OCI-LY1 (cell line): Measurements from ENCODE around the gene SLC22A2.

ENCODE experiments used
- H2AFZ ChIP-seq: fragments of 200-600 bp; sonication (generic), shearing (Covaris generic); 2 replicates; pipeline ENCODE4 v1.6.0; 2014; ENCODE audit warnings: antibody characterized with exemption, mild to moderate bottlenecking, low read length
- H3F3A ChIP-seq: fragments of 200-600 bp; sonication (generic), shearing (Covaris generic); 2 replicates; pipeline ENCODE4 v1.6.0; 2014; ENCODE audit warnings: mild to moderate bottlenecking, antibody characterized with exemption, low read length, moderate library complexity; ENCODE audit not compliant: insufficient read depth
- H3K27ac ChIP-seq: fragments of 200-600 bp; sonication (generic); 2 replicates; pipeline ENCODE4 v1.5.1; 2014; ENCODE audit warnings: low read length, mixed run types, mild to moderate bottlenecking, low read depth; ENCODE audit not compliant: poor library complexity, severe bottlenecking
- H3K27me3 ChIP-seq: fragments of 200-600 bp; sonication (generic); 2 replicates; pipeline ENCODE4 v1.6.0; 2014; ENCODE audit warnings: antibody characterized with exemption, mild to moderate bottlenecking, low read length, moderate library complexity; ENCODE audit not compliant: insufficient read depth
- H3K36me3 ChIP-seq: fragments of 200-600 bp; sonication (generic); 2 replicates; pipeline ENCODE4 v1.6.1; 2014; ENCODE audit warnings: mild to moderate bottlenecking, antibody characterized with exemption, low read length, moderate library complexity, mixed read lengths; ENCODE audit not compliant: insufficient read depth
- H3K4me1 ChIP-seq: fragments of 200-600 bp; sonication (generic); 2 replicates; pipeline ENCODE4 v1.5.1; 2014; ENCODE audit warnings: mild to moderate bottlenecking, low read length, moderate library complexity; ENCODE audit not compliant: insufficient read depth, severe bottlenecking
- H3K4me2 ChIP-seq: fragments of 200-600 bp; sonication (generic), shearing (Covaris generic); 2 replicates; pipeline ENCODE4 v1.6.1; 2014; ENCODE audit warnings: low read length
- H3K4me3 ChIP-seq: fragments of 200-600 bp; sonication (generic); 2 replicates; pipeline ENCODE4 v1.5.1; 2014; ENCODE audit warnings: low read length, low read depth, mild to moderate bottlenecking, mixed read lengths; ENCODE audit not compliant: poor library complexity, severe bottlenecking
- H3K79me2 ChIP-seq: fragments of 200-600 bp; shearing (Covaris generic); 2 replicates; pipeline ENCODE4 v1.6.1; 2016; ENCODE audit warnings: mixed run types, low read length, mixed read lengths; ENCODE audit not compliant: insufficient read depth
- H3K9ac ChIP-seq: fragments of 200-600 bp; sonication (generic), shearing (Covaris generic); 2 replicates; pipeline ENCODE4 v1.6.1; 2014; ENCODE audit warnings: mild to moderate bottlenecking, low read length, mixed read lengths
- H3K9me2 ChIP-seq: fragments of 200-600 bp; sonication (generic), shearing (Covaris generic); 2 replicates; pipeline ENCODE4 v1.6.1; 2014; ENCODE audit warnings: low read depth, mild to moderate bottlenecking, low read length, mixed read lengths
- H3K9me3 ChIP-seq: fragments of 200-600 bp; shearing (Covaris generic); 2 replicates; pipeline ENCODE4 v1.6.1; 2014; ENCODE audit warnings: low read length, mixed read lengths
- H4K20me1 ChIP-seq: fragments of 200-600 bp; sonication (generic), shearing (Covaris generic); 2 replicates; pipeline ENCODE4 v1.6.0; 2016; ENCODE audit warnings: mild to moderate bottlenecking, low read length; ENCODE audit not compliant: insufficient read depth
- CTCF ChIP-seq: fragments of 200-600 bp; sonication (generic), shearing (Covaris generic); IDR thresholded peaks from 2 replicates; pipeline ENCODE4 v1.5.1; 2017; ENCODE audit warnings: mild to moderate bottlenecking, antibody characterized with exemption, low read length, moderate library complexity, mixed read lengths
- EZH2 ChIP-seq: fragments of 200-600 bp; sonication (generic), shearing (Covaris generic); IDR thresholded peaks from 2 replicates; pipeline ENCODE4 v1.8.0; 2017; ENCODE audit warnings: borderline replicate concordance, mixed run types, mild to moderate bottlenecking, antibody characterized with exemption, low read length, moderate library complexity, mixed read lengths

The SLC22A2 gene

GRCh38 chr6:160275511-160276003, 16.9 kb upstream of the SLC22A2 start:
- Histone ChIP-seq H3K27ac (no peak overlapping the region), H3K4me2 (no peak overlapping the region), H3K4me3 (no peak overlapping the region), H3K4me1 (no peaks in the 10 kb centered on the region), H3K79me2 (no peaks in the 10 kb centered on the region), H3K27me3 (0 out of 2 replicates have a peak, but pooled peaks cover 3% of the 10 kb centered on the region), H2AFZ (no peak overlapping the region), H4K20me1 (no peaks in the 10 kb centered on the region), H3F3A (no peaks in the 10 kb centered on the region), H3K9me3 (no peaks in the 10 kb centered on the region), H3K9ac (no peak overlapping the region), H3K36me3 (no peaks in the 10 kb centered on the region), H3K9me2 (no peaks in the 10 kb centered on the region)
- no peak for TF ChIP-seq EZH2

GRCh38 chr6:160274871-160275510, 16.4 kb upstream of the SLC22A2 start:
- H3K4me3 ChIP-seq: no peak overlapping the region
- no peak overlapping the region for H3K4me2 ChIP-seq
- no peaks in the 10 kb centered on the region for H4K20me1 ChIP-seq
- H3K4me1 ChIP-seq: no peaks in the 10 kb centered on the region
- H3K9me3 ChIP-seq: no peaks in the 10 kb centered on the region
- 0 out of 2 replicates have a peak, but pooled peaks cover 2% of the 10 kb centered on the region for H3K27me3 ChIP-seq
- H3K79me2 ChIP-seq: no peaks in the 10 kb centered on the region
- H3K36me3 ChIP-seq: no peaks in the 10 kb centered on the region
- no peaks in the 10 kb centered on the region for H3F3A ChIP-seq
- H3K27ac ChIP-seq: no peak overlapping the region
- no peak overlapping the region for H3K9ac ChIP-seq
- TF ChIP-seq CTCF (no peak), EZH2 (no peak)
- no peak overlapping the region for H2AFZ ChIP-seq
- H3K9me2 ChIP-seq: no peaks in the 10 kb centered on the region

GRCh38 chr6:160273750-160274149, 15.1 kb upstream of the SLC22A2 start:
- no peak overlapping the region for H3K4me3 ChIP-seq
- H3K9me2 ChIP-seq: no peaks in the 10 kb centered on the region
- no peaks in the 10 kb centered on the region for H4K20me1 ChIP-seq
- H3K27ac ChIP-seq: no peak overlapping the region
- H3K9me3 ChIP-seq: no peaks in the 10 kb centered on the region
- H3K36me3 ChIP-seq: no peaks in the 10 kb centered on the region
- no peaks in the 10 kb centered on the region for H3K4me1 ChIP-seq
- TF ChIP-seq CTCF (no peak), EZH2 (no peak)
- H3K9ac ChIP-seq: no peak overlapping the region
- no peaks in the 10 kb centered on the region for H3K79me2 ChIP-seq
- no peak overlapping the region for H2AFZ ChIP-seq
- H3K4me2 ChIP-seq: no peak overlapping the region
- no peaks in the 10 kb centered on the region for H3F3A ChIP-seq
- H3K27me3 ChIP-seq: no peaks in the 10 kb centered on the region

- Histone ChIP-seq H3K27me3 (no peaks in the 10 kb centered on the region), H3K4me3 (no peak overlapping the region)
- no peak for TF ChIP-seq CTCF
Observed at GRCh38 chr6:160273196-160273595, 14.6 kb upstream of the SLC22A2 start.

More at GRCh38 chr6:160273196-160273595, 14.6 kb upstream of the SLC22A2 start:
- H3K27ac ChIP-seq: no peak overlapping the region
- H3K9me2 ChIP-seq: no peaks in the 10 kb centered on the region
- H3K79me2 ChIP-seq: no peaks in the 10 kb centered on the region
- H3K4me2 ChIP-seq: no peak overlapping the region
- H3K9me3 ChIP-seq: no peaks in the 10 kb centered on the region
- no peak overlapping the region for H2AFZ ChIP-seq
- no peaks in the 10 kb centered on the region for H3F3A ChIP-seq
- no peaks in the 10 kb centered on the region for H3K36me3 ChIP-seq
- H4K20me1 ChIP-seq: no peaks in the 10 kb centered on the region
- no peak overlapping the region for H3K9ac ChIP-seq
- H3K4me1 ChIP-seq: no peaks in the 10 kb centered on the region
